ENCODE measurements around the gene WDR33.
"Not testable (repeated sequence)": the region's sequence is repeated elsewhere in the genome, so short reads cannot be mapped to it uniquely, and the experiment has no call there.

The WDR33 gene

GRCh38 chr2:127762441-127762840, 48.5 kb downstream of the WDR33 start:
- DNase-seq = no peak

DNA sequence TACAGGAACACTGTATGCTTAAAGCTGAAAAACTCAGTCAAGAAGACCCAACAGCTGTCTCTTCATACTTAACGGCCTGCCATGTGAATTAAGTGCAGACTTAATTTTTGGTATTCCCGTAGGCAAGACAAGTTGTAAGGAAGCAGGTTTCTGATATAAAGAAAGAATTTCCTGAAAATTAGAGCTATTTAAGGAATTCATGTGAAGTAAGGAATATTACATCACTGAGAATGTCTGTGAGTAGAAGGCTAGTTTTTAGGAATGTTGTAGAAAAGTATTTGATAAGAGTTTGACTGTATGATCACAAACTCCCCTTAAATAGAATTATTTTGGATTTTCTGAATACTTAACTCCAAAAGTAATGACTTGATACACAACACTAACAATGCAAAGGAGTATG, 51.0 kb downstream of the WDR33 start:
- DNase-seq = no peak

DNA sequence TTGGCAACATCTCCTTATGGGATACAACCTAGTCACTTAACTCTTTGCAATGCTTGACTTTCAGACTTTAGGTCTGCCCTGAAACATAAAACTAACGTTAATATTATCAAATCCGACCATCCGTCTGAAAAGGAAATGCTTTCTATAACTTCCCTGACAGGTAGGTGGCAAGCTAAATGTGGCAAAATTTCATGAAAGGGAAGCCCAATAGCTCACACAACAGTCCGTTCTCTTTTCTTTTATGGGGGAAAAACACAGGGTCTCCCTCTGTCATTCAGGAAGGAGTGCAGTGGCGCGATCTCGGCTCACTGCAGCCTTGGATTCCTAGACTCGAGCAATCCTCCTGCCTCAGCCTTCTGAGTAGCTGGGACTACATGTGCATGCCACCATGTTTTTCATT, 56.8 kb downstream of the WDR33 start:
- DNase-seq = no peak

DNA sequence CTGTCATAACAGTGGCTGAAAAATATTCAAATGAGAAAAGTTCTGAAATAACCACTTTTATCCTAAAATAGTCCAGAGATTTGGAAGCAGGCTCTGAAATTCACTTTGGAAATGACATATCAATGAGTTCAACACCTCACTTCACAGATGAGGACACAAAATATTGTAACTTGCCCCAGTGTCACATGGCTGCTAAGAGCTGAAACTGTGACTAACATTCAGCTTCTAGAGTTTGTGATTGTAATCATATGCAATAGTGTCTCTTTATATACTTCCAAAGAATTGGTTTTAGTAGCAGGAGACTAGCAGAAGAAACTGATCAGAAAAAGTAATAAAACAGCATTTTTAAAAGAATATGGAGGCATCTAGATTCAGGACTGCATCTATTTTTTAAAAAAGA, 57.6 kb downstream of the WDR33 start:
- no peak for DNase-seq

DNA sequence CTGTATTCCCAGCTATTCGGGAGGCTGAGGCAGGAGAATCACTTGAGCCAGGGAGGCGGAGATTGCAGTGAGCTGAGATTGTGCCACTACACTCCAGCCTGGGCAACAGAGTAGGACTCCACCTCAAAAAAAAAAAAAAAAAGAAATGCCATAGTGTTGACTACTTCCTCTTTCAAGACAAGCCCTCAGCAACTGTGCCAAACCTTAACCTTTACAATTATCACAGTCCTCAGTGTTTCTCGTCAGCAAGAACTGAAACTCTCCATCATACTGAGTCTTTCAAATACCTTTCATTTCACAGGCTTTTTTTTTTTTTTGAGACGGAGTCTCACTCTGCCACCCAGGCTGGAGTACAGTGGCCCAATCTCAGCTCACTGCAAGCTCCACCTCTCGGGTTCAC, 61.4 kb downstream of the WDR33 start:
- DNase-seq = not testable (repeated sequence)

GRCh38 chr2:127747621-127748020, 63.4 kb downstream of the WDR33 start:
- DNase-seq = no peak

DNA sequence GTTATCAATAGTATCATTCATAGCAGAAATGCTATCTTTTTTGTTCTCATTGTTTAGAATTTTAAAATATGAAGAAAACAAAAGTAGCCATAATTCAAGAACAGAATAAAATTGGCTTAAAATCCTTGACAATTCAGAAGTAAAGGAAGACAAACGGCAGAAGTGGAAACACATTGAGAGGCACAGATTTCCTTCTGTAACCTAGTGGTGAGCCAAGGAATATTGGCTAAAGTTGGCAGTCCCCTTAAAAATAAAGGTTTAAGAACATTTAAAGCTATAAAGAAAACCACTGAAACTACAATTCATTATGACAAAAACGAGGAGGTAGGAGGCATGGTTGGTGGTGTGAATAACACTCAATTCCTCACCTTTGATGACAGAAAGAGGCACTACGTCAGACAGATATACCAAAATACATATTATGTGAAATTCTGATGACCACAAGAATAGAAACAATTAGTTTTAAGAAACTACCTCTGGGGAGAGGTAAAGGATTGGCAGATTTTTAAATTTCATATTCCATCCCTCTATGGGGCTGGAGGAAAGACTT, 67.4 kb downstream of the WDR33 start:
- no peak for DNase-seq

- no peak for DNase-seq
Measured at GRCh38 chr2:127740665-127741288, 70.2 kb downstream of the WDR33 start.

DNA sequence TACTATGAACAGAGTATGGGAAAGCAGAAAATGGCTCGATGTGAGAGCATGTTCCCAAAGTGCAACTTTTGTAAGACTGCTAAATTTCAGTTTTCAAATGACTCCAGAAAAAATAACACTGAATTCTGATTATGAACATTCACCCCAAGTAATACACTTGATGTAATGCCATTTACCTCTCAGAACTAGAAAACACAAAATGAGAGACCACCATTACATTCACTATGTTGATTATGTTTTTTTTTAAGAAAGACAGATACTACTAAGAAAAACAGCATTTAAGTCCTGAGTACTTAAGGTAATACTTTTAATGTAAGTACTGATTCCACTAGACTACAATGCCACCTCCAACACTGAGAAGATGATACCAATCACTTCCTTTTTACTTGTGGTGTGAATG, 71.2 kb downstream of the WDR33 start:
- DNase-seq = no peak

DNA sequence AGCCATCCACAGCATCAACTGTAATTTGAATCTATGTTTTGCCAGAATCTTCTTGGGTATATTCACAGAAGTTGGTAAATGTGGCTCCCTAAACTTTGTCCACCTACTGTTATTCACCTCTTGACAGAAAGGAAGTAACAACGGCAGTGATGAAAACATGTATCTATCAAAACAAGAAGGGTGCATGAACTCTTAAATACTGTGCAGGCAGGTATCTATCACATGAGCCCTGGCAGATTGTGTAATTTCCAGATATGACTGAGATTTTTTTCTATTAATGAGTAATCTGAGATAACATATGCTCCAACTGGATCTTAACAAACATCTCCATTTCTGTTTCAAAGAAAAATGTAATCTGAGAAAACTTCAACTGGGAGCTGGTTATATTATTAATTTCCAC, 73.1 kb downstream of the WDR33 start:
- DNase-seq = no peak

GRCh38 chr2:127735537-127736399, 75.2 kb downstream of the WDR33 start:
- DNase-seq = no peak

- no peak for DNase-seq
Measured at GRCh38 chr2:127735044-127735443, 75.9 kb downstream of the WDR33 start.

DNA sequence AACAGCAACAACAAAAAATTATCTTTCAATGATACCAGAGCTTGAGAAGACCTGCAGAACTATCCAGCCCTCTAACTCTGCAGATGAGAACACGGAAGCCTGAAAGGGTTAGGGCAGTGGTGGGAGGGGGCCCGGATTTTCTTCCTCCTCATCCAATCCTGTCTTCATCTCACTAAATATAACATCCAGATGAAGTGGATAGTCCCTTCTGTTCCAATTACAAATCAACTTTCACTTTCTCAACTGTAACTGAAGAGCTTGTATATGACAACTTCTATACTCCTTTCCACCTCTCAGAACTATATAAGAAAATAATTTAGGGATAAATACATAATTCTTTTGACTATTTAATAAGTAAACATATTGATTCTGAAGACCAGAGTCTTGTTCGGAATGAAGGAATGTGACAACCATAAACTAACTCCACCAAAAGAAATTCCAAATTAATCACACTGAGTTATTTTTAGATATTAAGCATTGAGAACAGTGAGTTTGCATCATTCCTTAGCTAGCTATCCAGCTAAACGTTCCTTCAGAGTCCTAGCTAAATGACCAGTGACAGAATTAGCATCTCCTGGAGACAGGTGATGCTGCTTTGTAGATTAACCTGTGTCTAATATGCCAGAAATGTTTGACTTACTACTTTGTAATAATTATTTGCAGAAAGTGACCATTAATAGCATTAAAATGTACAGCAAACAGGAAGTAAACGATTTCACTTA, 77.0 kb downstream of the WDR33 start:
- no peak for DNase-seq

DNA sequence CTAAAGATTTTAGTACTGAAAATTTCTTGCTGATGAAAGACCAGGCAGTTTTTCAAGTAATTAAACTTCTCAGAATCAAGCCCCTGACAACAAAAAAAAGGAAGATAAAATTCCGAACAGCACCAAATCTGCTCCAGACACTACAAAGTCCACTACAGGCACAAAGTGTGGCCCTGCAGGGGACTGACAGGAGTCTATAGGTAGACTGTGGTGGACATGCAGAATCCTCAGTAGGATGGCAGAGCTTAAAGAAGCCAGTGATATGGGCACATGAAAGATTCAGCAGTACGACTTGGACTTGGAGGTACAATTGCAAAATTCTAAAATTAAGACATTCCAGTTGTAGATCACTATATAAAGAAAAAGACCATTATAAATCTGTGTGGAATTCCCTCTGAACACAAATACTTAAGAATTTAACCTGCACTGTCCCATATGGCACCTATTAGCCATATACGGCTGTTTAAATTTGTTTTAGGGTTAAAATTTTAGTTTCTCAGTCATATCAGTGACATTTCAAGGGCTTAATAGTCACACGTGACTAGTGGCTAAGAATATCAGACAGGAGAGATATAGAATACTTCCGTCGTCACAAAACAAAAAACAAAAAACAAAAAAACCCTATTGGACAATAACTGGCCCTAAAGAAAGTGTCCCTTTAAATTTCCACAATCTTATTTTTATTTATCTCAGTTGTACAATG, 77.7 kb downstream of the WDR33 start:
- DNase-seq = no peak

DNA sequence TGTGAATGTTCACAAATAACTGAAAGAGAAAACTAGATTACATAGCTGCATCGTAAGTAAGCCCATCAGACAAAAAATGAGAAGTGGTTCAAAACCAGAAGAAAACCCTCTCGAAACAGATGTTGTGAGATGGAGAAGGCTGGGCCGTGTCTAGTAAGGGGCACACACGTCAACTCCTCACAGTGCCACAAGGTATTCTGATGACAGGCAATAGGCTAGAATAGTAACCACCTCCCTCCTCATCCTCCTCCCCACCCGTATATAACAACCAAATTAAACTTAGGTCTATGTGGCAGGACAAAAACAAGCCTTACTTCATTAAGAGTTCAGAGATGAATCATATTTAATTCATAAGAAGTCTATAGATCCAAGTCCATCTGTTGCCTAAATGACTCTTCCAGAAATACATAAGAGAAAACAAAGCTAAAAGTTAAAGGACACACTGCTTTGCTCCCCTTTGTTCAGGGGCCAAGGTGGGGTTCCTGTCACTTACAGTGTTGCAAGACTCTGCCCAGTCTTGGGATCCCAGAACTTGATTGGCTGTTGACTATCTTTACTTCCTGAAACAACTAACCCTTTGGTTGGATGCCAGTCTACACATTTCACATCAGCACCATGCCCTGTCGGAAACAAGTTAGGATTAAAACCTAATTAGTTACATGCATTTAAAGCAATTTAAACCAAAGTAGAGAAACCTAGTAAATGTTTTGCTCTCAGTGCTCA, 84.7 kb downstream of the WDR33 start:
- no peak for DNase-seq

DNA sequence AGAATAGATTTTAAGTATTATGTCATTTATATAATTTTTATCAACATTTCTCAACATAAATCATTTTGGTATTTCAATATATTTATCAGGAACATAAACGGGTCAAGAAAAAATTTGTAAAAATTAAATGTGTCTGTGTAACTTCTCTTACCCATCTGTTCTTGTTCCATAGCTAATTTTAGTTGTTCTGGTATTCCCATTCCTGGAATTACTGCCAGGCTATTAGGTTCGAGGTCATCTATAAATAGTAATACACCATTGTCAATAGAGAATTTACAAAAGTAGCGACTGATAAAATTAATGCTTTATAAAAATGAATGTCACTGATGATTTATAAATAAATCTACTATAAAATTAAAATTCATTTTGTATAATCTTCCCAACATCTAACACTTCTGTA, 88.2 kb downstream of the WDR33 start:
- DNase-seq = no peak

GRCh38 chr2:127721978-127722355, 89.0 kb downstream of the WDR33 start:
- no peak for DNase-seq

- DNase-seq = no peak
Measured at GRCh38 chr2:127721311-127721977, 89.5 kb downstream of the WDR33 start.

GRCh38 chr2:127719301-127720218, 91.4 kb downstream of the WDR33 start:
- no peak for DNase-seq

DNA sequence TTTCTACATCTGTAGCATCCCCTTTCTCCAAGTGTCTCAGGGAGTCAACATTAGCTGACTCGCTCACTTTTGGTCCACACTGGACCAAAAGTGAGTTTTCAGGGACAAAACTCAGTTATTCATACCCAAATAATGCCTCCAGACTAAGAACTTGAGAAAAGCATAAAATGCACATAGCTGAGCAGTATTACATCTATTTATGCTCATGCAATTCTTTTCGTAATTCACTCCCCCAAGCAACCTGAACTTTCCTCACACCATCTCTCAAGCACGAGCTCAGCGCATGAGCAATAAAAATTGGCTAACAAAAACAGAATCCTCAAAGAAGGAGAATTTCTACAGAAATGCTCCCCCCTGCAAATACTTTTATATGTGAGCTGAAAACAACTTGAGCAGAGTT, 92.7 kb downstream of the WDR33 start:
- no peak for DNase-seq

Measured in eye (tissue), 1 donor.